Kidney capillary endothelial cell (primary cell): ENCODE measurements around the gene MICAL3.
"Not testable (repeated sequence)": the region's sequence is repeated elsewhere in the genome, so short reads cannot be mapped to it uniquely, and the experiment has no call there.

Source experiments
- DNase-seq: peaks from one replicate; pipeline ENCODE4 v3.0.0-alpha.2; 2018; ENCODE audit warnings: low spot score

The MICAL3 gene

DNA sequence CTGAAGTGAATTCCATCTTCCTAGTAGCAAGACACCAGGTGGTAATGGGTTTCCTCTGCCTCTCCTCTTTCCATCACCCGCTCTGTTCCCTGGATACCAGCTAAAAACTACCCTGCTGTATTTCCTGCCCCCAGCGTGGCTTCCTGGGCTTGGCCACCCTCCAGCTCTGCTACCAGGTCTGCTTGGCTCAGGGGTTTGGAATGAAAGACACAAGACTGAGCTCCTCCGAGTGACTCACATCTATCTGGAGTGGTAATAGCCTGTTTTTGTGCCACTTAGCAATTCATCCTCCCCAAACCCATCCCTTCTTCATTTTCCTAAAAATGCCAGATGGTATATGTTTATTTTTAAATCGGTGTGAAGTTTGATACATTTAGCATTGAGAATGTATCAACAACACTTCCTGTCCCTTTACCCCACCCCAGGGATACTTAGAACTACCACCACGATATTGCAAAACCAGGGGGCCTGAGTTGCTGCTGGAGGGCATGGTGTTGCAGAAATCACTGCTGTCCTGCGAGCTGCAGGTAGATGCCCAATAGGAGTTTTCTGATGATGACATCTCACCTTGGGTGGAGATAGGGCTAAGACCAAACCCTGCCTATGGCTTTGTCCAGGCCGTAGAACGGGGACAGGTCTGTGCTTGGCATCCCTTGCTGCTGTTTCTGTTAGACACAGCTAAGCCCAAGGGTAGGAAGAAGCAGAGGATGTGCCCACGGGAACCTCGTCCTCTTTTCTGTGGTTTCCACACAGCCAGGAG, 7.5 kb upstream of the MICAL3 start:
- DNase-seq, result peak; percentile 25

DNA sequence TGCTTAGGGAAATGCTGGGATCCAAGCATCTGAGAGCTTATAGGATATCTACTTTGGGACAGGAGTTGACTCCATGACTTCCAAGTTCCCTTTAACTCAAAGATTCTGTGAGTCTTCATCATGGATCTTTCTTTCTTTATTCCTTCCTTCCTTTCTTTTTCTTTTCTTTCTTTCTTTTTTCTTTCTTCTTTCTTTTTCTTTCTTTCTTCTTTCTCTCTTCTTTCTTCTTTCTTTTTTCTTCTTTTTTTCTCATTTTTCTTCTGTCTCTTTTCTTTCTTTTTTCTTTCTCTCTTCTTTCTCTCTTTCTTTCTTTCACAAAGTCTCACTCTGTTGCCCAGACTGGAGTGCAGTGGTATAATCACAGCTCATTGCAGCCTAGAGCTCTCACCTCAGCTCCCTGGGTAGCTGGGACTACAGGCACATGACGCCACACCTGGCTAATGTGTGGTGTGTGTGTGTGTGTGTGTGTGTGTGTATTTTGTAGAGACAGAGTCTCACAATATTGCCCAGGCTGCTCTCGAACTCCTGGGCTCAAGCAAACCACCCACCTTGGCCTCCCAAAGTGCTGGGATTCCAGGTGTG, 5.4 kb upstream of the MICAL3 start:
- no peak for DNase-seq

DNA sequence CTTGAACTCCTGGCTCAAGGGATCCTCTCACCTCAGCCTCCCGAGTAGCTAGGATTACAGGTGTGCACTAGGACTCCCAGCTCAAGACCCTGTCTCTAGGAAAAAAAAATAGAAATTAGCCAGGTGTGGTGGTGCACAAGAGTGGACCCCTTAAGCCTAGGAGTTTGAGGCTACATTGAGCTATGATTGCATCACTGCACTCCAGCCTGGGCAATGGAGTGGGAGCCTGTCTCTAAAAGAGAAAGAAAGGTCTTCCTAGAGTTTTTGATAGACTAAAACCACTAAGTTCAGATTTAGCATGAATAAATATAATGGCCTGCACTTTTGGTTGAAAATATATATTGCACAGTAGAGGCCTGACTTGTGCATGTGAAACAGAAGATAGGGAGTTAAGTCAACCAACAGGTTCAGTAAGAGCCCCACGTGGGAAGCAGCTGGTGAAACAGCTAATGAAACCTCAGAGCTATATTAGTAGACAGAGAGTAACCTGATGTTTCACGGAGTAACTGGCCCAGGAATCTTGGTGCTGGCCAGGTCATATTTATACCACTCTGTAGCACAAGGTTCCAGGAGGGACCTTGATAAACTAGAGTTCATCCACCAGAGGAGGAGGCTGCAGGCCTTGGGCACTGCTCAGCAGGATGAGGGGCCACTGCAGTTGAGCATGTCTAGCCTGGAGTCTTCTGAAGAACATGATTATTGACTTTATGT, 4.6 kb upstream of the MICAL3 start:
- DNase-seq, result no peak

DNA sequence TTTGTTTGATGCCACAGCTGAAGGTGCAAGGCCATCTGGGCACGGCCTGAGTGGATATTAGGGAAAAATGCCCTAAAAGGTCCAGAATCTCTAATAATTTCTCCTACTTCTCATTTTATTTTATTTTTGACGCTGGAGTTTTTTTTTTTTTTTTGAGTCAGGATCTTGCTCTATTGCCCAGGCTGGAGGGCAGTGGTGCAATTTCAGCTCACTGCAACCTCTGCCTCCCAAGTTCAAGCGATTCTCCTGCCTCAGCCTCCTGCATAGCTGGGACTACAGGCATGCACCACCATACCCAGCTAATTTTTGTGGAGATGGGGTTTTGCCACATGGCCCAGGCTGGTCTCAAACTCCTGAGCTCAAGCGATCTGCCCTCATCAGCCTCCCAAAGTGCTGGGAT, 1.5 kb upstream of the MICAL3 start:
- DNase-seq, result not testable (repeated sequence)

DNA sequence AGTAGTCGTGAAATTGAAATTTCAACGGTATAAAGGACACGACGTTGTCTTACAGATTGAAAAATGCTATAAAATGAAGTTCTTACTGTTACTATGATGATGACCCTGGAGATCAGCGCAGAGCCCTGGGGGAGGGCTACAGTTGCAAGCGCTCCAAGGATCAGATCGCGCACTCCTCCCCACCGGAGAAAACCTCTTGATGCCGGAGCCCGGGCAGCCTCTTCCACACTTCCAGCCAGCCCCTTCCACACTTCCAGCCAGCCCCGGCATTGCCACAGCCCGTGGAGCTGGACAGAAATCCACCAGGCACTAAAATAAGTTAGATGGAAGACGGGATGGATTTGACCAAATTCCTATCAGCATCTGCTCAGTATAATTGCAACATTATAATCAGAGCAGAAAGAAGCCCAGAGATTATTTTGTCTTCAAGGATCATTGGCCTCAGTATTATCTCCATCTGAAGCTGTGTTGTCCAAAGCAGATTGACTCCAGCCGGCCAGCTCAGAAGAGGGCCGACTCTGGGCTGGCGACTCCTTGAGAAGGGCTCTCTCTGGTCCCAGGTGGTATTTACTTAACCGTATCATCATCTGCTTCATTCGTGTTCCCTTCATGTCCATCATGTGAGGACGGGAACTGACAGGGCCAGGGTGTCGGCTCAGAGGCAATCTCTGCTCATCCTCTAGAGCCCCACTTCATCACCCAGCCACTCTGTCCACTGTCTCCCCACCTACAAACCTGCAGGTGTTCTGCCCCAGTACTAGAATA, 777 bp upstream of the MICAL3 start:
- no peak for DNase-seq

DNA sequence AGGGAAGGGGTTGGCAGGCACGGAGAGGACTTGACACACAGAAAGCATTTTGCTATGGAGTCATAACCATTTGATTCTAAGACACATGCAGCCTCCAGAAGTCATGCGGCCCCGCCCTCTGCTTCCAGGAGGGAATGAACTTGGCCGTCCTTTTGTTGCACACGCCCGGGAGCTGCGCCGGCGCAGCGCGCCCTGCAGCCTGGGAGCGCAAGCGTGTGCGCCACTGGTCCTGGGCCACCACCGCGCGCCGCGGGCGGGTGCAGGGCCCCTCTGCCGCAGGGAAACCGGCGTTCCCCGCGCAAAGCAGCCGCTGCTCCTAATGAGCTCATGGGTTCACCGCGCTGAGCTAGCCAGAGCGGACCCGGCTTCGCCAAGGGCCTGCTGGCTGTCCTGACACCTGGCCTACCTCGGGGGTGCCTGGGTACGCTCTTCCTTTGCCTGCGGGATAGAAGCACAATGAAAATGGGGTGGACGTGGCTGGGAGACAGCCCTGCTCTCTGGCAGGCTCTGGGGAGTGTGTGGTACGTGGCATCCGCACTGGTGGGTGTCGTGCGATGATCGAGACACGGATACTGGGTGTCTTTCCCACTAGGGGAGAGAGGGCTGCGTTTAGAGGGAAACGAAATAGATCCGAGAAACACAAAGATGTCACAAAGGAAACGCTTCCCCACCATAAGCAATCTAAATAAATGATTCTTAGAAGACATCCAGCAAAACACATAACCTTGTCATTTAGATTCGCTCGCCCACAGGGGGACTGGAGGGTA, 669 bp downstream of the MICAL3 start:
- peak; percentile 62 for DNase-seq

DNA sequence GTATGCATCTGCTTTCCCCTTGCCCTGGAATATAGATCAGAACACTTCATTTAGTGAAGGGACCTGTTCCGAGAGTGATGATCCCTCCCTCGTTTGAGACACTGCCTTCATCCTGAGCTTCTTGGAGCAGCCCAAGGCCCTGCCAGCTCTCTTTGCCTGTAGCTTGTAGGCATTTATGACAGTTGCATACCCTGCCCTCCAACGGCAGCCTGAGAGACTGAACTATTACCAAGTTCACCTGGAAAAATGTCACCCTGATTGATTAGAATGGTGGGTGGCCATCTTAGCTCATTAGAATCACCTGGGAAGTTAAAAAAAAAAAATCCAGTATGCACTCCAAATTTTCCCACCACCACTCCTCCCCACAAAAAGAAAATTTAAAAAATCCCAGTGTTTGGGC, 1.5 kb downstream of the MICAL3 start:
- no peak for DNase-seq

DNA sequence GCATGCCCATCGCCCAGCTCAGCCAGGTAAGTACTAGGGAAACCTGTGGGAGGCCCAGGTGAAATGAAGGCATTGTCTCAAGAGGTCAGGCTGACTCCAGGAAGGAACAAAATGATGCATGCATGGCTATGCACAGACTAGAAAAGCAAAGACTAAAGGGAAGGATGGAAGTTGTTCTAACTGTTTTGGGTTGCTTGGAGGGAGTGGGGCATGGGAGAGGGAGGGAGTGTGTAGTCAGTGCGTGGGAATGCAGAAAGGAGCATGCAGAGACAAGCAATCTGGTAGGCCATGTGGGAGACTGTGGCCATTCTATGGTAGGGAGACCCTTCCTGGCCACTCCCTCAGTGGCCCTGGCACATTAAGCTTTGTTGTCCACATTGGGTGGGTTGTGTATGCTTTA, 2.9 kb downstream of the MICAL3 start:
- no peak for DNase-seq

DNA sequence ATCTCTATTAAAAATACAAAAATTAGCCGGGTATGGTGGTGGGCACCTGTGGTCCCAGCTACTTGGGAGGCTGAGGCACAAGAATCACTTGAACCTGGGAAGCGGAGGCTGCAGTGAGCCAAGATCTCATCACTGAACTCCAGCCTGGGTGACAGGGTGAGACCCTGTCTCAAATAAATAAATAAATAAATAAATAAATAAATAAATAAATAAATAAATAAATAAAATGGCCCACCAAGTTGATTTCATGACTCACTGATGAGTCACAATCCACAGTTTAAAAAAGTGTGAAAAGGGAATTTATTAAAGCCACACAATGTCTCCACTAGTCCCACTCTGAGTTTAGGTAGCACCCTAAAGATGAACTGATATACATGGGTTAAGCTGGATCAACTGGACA, 3.6 kb downstream of the MICAL3 start:
- not testable (repeated sequence) for DNase-seq

DNA sequence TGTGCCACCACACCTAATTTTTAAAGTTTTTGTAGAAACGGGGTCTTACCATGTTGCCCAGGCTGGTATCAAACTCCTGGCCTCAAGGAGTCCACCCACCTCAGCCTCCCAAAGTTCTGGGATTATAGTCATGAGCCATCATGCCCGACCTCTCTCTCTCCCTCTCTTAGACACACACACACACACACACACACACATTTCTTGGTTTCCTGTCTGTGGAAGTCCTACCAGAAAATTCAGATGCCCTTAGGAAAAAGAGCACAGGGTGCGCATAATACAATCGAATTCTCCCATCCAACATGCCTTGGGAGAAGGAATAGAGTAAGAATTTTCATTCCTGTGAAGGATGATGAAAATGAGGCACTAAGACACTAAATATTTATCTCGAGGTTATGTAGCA, 10.4 kb downstream of the MICAL3 start:
- no peak for DNase-seq

DNA sequence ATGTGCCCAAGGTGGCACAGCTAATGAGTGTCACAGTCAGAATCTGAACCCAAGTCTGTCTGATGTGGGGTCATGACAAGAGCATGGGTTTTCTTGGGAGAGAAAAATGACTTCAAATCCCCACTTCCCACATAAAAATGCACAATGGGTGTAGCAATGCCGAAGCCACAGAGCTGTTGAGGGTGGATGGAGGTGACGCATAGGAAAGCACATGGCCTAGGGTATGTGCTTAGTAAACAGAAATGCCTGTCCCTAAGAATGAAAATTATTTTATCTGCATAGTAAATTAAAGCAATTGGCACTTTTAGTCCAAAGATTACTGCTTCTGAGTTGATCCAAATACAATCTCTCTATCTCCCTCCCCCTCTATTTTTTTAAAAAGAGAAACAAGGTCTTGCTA, 10.9 kb downstream of the MICAL3 start:
- no peak for DNase-seq

DNA sequence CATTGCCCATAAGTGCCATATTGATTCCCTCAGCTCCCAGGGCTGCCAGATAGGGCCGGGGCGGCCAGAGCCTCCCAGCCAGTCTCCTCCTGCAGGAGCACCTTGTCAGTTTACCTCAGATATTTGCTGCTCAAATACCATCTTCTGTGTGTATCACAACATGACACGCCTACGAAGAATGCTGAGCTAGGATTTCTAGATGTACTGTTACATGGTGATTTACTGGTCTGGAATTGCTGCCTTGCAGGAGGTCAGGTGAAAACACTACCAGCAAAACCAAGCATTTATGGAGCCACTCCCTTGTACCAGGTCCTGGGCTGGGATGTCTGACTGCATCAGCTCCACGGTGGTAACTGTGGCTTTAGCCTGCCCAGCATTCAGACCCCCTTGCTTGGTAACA, 11.8 kb downstream of the MICAL3 start:
- no peak for DNase-seq

DNA sequence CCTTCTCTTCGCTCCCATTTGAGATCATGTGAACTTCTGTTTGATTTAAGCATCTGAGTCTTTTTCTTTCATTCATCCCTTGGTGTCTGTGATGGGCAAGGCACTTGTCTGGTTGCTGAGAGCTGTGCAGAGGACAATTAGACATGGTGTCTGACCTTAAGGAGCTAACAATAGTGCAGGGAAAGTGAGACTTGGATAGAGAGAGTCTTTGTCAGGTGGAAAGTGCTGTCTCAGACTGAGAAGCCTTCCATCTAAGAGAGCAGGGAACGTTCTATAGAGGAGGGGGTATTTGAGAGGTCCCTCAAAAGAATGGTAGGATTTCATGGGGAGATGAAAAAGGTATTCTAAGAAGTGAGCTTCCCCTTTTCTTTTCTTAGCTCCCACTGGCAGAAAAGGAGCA, 14.1 kb downstream of the MICAL3 start:
- no peak for DNase-seq

DNA sequence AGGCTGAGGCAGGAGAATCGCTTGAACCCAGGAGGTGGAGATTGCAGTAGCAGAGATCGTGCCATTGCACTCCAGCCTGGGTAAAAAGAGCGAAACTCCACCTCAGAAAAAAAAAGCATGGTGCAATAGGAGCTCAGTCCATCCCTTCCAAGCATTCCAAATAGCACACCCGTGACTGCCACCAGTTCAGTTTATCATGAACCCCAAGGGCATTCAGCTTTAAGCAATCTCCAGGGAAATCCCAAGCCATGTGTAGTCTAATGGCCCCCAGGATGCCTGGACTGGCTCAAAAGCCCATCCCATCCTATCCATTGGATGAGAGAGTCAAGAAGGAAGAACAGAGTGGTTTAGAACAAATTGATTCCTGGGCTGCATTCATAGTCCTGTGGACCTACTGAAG, 16.2 kb downstream of the MICAL3 start:
- DNase-seq, result no peak

DNA sequence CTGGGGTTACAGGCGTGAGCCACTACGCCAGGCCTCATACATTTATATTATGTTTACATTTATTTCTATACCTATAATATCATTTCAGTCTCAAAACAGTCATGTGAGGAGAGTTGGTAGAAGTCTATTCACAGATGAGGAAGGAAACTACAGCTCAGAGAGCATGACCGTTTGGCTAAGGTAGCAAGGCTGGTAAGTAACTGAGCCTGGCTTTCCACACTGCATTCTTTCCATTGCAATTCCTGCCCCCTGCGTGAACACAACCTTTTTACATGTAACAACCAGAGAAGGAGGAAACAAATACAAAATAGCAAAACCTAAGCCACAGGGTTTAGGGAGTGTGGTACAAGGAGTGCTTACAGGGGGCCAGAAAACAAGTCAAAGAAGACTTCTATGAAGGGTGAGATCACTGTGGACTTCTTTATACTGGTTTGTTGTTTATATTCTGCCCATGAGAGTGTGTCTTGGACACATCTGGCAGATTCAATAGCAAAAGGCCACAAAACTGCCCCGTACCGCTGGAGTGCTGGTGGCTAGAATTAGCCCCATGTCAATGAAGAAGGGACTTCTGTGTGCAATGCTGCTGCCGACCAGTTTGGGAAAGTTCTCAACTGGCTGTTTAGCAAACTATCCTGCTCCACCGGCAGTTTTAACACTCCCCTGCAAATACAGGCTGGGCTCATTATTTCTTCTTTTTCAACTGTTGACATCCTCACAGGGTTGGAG, 19.0 kb downstream of the MICAL3 start:
- DNase-seq, result no peak

DNA sequence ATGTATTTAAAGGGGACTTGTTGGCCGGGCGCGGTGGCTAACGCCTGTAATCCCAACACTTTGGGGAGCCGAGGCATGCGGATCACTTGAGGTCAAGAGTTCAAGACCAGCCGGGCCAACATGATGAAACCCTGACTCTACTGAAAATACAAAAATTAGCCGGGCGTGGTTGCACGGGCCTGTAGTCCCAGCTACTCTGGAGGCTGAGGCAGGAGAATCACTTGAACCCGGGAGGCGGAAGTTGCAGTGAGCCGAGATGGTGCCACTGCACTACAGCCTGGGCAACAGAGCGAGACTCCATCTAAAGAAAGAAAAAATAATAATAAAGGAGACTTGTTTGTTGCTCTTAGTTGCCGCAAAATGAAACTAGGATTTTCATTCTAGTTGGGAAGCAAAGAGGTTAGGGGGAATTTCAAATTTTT, 22.5 kb downstream of the MICAL3 start:
- DNase-seq, result not testable (repeated sequence)

DNA sequence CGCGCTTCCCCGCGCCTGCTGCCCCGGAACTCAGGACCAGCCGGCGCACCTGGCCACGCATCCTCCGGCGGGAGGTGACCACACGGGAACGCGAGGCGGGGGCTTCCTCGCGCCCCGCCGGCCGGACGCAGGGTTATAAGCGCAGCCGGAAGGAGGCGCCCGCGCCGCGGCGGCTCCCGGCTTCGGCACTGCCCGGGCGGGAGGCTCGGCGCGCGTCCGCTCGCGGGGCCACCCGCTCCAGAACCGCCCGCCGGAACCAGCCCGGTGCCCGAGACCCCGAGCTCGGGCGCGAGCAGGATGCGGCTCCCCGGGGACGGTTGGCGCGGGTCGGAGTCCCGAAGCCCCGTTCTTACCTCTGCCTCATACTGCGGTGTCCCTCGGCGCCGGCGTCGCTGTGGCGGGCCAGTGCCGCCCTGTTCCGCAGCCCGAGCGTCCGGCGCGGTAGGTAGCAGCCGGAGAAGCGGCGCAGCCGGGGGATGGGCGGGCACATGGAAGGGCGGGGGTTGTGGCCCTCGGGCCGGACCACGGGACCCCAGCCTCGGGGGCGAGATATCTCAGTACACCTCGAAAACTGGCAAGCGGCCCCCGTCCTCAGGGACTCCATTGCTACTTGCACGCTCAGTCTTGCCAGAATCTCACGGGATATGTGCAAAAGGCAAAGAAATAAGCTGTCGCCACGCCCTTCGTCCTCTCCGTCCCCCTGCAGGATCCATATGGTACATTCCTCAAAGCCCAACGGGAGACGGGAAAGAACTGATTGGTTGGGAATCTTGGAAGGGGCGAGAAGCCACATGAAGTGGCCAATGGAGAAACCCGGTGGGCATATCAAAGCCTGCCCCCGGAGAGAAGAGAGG, 23.1 kb downstream of the MICAL3 start:
- peak; percentile 98 for DNase-seq

DNA sequence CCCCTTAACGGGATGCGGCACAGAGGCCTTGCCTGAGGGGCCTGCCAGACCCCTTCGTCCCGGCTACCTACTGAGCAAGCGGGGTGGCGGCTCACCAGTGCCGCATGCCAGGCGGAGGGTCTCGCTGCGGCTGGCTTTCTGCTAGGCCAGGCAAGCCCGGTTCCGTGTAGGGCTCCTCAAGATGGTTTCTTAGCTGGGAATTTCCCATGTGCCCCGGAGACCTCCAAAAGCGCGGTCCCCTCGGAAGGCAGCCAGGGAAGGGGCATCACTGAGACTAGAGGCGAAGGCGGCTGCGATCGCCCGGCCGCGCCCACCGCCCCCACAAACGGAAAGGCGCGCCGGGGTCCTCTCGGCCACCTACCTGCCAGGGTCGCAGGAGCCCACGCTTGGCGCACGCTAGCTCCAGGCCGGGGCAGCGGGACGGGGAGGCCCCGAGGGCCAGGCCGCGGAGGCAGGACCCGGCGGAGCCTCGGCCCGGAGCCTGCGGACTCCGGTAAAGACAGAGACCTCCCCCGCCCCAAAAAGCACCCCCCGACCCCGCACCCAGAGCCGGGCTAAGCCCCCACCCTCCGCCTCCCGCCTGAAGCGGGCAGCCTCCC, 23.8 kb downstream of the MICAL3 start:
- DNase-seq, result no peak

DNA sequence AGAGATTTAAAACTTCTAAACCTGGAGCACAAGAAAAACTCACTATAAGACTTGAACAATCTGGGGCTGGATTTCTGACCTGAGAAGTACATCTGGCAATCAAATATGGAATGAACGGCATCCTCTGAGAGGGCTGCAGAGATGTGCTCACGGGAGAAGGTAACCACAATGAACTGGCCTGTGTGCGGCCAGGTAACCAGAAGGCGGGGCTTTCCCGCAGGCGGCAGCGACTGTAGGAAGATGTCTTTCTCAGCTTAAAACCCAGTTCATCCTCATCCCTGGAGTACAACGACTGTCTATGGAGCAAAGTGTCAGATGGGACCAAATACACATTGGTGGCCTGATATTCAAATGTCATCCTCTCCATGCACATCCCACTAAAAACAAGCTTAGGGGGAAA, 24.5 kb downstream of the MICAL3 start:
- DNase-seq, result no peak

DNA sequence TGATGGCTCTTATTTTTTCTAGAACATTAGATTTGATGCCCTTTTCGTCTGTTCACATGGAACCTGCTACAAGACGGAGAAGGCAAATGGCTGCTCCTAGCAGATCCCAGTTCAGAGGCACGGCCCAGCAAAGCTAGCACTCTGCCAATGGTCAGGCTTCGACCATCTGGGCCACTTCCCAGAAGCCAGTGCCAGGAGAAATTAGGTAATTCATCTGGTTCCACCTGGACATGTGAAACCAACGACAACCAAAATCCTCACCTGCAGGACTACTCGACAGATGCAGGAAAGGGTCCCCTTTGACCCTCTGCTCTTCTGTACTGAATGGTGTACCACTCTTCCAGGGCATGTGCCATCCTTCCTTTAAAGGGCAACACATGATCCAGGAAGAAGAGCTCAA, 25.4 kb downstream of the MICAL3 start:
- DNase-seq, result no peak
